ENCODE results near the gene PLA2G6. TPM values are rescaled to one million over a fixed set of nuclear protein-coding genes. Genes with fewer than 3 reads are reported as not detected.
A peak's percentile ranks its signal among the peaks of the same experiment; 100 is the strongest.

PLA2G6 gene
- total RNA-seq, 1 donor, result 10.8 TPM

DNA sequence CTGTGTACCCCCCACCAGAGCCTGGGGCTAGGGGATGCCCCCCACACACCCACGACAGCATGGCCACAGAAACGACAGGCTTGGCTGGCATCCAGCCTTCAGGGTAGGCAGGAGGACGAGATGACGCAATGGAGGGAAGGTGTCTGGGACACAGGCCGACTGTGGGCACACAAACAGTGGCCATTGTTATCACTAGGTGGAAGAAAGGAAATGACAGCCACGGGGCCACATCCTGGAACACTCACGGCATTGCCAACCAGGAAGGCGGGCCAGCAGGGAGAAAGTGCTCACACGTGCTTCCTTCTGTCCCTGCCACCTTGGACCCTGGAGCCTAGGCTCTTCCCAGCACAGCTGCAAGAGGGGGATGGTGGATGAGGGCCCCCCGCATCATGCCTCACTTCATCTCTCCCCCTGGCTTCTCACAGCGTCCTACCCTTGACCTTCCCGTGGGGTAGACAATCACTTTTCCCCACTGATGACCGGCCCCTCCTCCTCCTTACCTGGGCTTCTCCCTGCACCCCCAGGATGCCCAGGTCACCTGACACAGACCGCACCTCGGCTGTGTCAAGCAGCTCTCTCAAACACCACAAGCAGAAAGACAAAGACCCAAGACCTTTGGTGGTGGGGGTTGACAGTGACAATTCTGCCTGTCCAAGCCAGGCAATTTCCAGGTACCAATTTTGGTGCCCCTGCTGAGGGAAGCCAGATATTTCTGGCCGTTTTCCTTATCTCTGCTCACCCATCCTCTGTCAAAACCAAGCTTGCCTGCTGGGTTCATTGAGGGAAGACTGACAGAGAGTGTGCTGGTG, 8.6 kb downstream of the PLA2G6 start:
- no peak overlapping the region for H3K4me3 ChIP-seq (ENCODE audit: low read depth, low read length)
- no peak for DNase-seq (ENCODE audit: low read depth)
- TF ChIP-seq, protein P1, sequence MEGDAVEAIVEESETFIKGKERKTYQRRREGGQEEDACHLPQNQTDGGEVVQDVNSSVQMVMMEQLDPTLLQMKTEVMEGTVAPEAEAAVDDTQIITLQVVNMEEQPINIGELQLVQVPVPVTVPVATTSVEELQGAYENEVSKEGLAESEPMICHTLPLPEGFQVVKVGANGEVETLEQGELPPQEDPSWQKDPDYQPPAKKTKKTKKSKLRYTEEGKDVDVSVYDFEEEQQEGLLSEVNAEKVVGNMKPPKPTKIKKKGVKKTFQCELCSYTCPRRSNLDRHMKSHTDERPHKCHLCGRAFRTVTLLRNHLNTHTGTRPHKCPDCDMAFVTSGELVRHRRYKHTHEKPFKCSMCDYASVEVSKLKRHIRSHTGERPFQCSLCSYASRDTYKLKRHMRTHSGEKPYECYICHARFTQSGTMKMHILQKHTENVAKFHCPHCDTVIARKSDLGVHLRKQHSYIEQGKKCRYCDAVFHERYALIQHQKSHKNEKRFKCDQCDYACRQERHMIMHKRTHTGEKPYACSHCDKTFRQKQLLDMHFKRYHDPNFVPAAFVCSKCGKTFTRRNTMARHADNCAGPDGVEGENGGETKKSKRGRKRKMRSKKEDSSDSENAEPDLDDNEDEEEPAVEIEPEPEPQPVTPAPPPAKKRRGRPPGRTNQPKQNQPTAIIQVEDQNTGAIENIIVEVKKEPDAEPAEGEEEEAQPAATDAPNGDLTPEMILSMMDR (IDR thresholded peaks at IDR 0.05; ENCODE audit: insufficient read depth, low read depth, low read length), result no peak

GRCh38 chr22:38171927-38172831, 9.5 kb downstream of the PLA2G6 start:
- TF ChIP-seq, protein P1 (IDR thresholded peaks at IDR 0.05; ENCODE audit: insufficient read depth, low read depth, low read length), result no peak
- DNase-seq (ENCODE audit: low read depth), result no peak
- no peak overlapping the region for H3K4me3 ChIP-seq (ENCODE audit: low read depth, low read length)

- no peak for DNase-seq (ENCODE audit: low read depth)
- H3K4me3 ChIP-seq (ENCODE audit: low read depth, low read length), result no peak overlapping the region
- TF ChIP-seq, protein P1 (IDR thresholded peaks at IDR 0.05; ENCODE audit: insufficient read depth, low read depth, low read length), result no peak
Observed at GRCh38 chr22:38170469-38170868, 11.2 kb downstream of the PLA2G6 start.

GRCh38 chr22:38169116-38169515, 12.5 kb downstream of the PLA2G6 start:
- TF ChIP-seq, protein P1 (IDR thresholded peaks at IDR 0.05; ENCODE audit: insufficient read depth, low read depth, low read length), result no peak
- no peak overlapping the region for H3K4me3 ChIP-seq (ENCODE audit: low read depth, low read length)
- DNase-seq (ENCODE audit: low read depth), result no peak

DNA sequence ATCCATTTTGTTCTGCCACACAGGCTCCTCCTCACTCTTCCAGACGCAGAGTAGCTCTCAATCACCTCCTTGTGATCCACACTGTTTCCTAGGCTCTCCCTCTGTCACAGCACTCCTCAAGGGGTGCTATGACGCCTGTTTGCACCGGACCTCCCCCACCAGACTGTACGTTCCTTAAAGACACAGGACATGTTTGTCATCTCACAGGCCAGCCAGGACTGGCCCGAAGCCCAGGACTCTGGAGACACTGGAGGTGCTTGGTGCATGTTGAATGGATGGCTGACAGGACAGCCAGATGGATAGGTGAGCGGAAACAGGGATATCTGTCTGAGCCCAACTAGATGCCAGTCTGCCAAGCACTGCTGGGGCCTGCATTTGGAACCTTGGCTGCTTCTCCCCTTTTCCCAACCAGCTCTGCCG, 13.6 kb downstream of the PLA2G6 start:
- TF ChIP-seq, protein P1 (IDR thresholded peaks at IDR 0.05; ENCODE audit: insufficient read depth, low read depth, low read length), result no peak
- DNase-seq (ENCODE audit: low read depth), result no peak

DNA sequence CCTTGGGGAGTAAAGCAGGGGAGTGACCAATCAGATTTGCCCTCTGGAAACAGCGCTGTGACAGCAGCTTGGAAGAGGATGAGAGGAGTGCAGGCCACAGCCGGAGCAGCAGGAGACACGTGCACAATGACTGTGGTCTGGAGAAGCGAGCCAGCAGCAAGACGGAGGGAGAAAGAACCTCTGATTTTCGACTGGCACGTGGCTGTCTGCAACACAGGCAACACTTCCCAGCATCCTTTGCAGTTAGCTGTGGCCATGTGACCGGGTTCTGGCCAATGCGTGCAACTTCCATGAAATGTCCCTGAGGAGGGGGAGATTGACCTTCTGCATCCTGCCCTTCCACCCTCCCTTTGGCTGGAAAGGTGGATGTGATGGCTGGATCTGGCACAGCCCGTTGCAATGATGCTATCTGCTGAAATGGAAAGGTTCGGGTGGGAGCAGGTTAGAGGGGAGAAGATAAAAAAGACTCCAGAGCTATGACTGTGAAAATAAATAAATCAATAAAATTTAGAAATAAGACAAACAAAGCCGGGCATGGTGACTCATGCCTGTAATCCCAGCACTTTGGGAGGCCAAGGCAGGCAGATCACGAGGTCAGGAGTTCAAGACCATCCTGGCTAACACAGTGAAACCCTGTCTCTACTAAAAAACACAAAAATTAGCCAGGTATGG, 15.6 kb downstream of the PLA2G6 start:
- no peak overlapping the region for H3K4me3 ChIP-seq (ENCODE audit: low read depth, low read length)
- peak; percentile 33 for DNase-seq (ENCODE audit: low read depth)
- TF ChIP-seq, protein P1 (IDR thresholded peaks at IDR 0.05; ENCODE audit: insufficient read depth, low read depth, low read length), result no peak

More for the DNA sequence above, 13.6 kb downstream of the PLA2G6 start:
- H3K4me3 ChIP-seq (ENCODE audit: low read depth, low read length), result no peak overlapping the region

All from fibroblast of villous mesenchyme (primary cell).